HG03139 (cell line): ENCODE data around the gene DAAM1.

Experiments
- ATAC-seq: cut with Tn5 transposase; IDR thresholded peaks from one replicate; pipeline ENCODE4 v1.9.1; 2021; ENCODE audit not compliant: unreplicated experiment

Gene DAAM1

DNA sequence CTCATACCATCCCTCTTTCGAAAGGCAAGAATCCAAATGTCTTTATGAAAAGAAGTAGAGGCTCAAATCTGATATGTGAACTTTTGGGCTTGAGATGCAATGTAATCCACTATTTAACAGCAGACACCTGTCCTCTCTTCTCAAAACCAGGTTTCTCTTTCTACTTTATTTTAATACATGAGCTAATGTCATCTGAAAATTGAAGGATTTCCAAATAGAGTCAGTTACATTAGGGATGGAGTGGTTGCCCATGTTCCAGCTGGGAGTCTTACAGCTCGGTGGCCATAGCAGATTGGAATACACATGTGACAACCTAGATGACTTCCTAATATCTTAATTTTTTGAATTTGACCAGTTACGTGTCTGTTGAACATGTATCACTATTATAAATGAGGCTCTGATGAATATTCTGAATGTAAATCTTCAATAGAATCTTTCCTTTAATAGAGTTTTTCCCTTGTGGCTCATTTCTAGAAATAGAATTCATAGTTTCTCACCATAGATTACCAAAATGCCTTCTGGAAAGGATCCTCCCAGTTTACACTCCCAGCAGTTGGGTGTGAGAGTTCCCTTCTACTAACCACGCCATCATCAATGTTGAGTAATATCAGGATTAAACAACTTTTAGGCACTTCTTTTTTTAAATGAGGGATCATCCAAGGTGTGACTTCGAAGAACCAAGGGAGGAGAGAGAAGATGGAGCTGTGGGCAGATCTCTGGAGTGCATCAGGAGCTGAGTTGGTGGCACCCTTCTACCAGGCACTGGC lies 227.6 kb downstream of the DAAM1 start:
- ATAC-seq = no peak

DNA sequence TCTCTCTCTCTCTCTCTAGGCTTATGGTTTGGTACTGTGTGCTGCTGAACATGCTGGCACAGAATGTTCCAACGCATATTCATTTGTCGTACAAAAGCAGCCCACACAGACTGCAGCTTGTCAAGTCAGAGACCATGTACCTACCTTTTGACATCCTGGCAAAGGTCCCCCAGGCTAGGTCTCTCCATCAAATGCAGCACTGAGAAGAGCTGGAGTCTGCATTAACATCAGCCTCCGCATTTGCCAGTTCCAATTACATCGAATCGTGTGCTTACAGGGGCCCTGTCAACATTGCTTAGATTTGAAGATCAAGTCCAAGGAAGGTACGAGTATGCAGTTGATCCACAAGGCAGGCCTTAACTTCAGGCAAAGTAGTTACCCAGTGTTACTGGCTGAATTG lies 228.8 kb downstream of the DAAM1 start:
- no peak for ATAC-seq

DNA sequence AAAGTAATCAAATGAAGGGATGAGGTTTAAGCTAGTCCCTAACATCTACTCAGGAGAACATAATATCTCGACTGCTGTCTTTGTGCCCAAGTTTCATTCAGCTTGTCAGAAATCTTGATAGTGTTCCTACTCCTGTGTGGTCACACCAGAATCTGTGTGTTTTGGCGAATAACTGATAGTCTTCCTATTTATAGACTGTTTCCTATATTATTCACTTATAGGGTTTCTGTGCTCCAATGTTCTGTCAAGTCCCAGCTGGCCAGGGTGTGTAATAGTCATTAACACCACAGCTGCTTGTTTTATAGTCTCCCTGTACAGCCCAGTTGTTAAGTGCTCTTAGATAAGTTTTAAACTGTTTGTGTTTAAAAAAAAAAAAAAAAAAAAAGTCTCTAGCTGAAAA lies 230.8 kb downstream of the DAAM1 start:
- ATAC-seq = no peak
